H1 (cell line): ENCODE data around the gene ICA1. TPM values are rescaled to one million over a fixed set of nuclear protein-coding genes. Genes with fewer than 3 reads are reported as not detected.

ENCODE experiments used
- CTCF ChIA-PET: fragments of 300-600 bp; sonication (Branson Sonifier 250); formaldehyde crosslinking; loops from one replicate; lab custom pipeline; 2021; ENCODE audit not compliant: partially characterized antibody; lab: Charles Lee
- POLR2A ChIA-PET: fragments of 300-600 bp; sonication (Branson Sonifier 250); formaldehyde crosslinking; loops from one replicate; lab custom pipeline; 2021; ENCODE audit warnings: inconsistent platforms; ENCODE audit not compliant: partially characterized antibody; lab: Charles Lee
- DNase-seq, 2 experiments: peaks; one replicate each; pipeline versions ENCODE4 v3.0.0 to v3.0.0-alpha.2; 2010 to 2022; ENCODE audit warnings: low spot score in 2 of 2, low read depth in 1 of 2, mixed read lengths in 1 of 2
- FAIRE-seq: peaks from 2 replicates; lab custom pipeline; 2011; peaks lifted over from hg19 to GRCh38; lab: Jason Lieb, UNC
- H2AFZ ChIP-seq: 2 replicates; pipeline ENCODE4 v1.8.1; 2012; ENCODE audit warnings: low read length, inconsistent platforms
- H2AK5ac ChIP-seq: 2 replicates; pipeline ENCODE4 v1.6.1; 2013; ENCODE audit warnings: low read depth, low read length
- H2BK120ac ChIP-seq: replicated peaks from 2 replicates; pipeline ENCODE3; 2013; ENCODE audit warnings: low read depth, low read length, inconsistent platforms
- H2BK12ac ChIP-seq: 2 replicates; pipeline ENCODE4 v1.6.1; 2013; ENCODE audit warnings: low read depth, low read length
- H2BK15ac ChIP-seq: 2 replicates; pipeline ENCODE4 v1.6.1; 2013; ENCODE audit warnings: low read length
- H2BK20ac ChIP-seq: 2 replicates; pipeline ENCODE4 v1.6.1; 2013; ENCODE audit warnings: low read length
- H2BK5ac ChIP-seq: 2 replicates; pipeline ENCODE4 v1.6.1; 2013; ENCODE audit warnings: low read depth, low read length
- H3K14ac ChIP-seq: 2 replicates; pipeline ENCODE4 v1.6.1; 2013; ENCODE audit warnings: inconsistent platforms; ENCODE audit not compliant: insufficient read length
- H3K18ac ChIP-seq: 2 replicates; pipeline ENCODE4 v1.6.1; 2013; ENCODE audit warnings: low read length; ENCODE audit errors: extremely low read depth
- H3K23ac ChIP-seq: 2 replicates; pipeline ENCODE4 v1.6.1; 2013; ENCODE audit warnings: inconsistent platforms; ENCODE audit not compliant: insufficient read length
- H3K23me2 ChIP-seq: 2 replicates; pipeline ENCODE4 v1.6.1; 2013; ENCODE audit warnings: low read depth, low read length
- H3K27ac ChIP-seq: 2 replicates; pipeline ENCODE4 v1.6.1; 2011; ENCODE audit warnings: low read depth, low read length, inconsistent platforms
- H3K27me3 ChIP-seq, 4 experiments: replicated peaks in 1 of 4; 1 replicate in 1 of 4; 2 replicates in 3 of 4; pipeline versions ENCODE4 v1.6.1 to v1.8.1; 2011 to 2013; ENCODE audit warnings: low read length in 3 of 4, mild to moderate bottlenecking in 3 of 4, inconsistent platforms in 2 of 4, mixed read lengths in 2 of 4, moderate library complexity in 1 of 4; ENCODE audit not compliant: control insufficient read depth in 3 of 4, insufficient read depth in 3 of 4; ENCODE audit errors: extremely low read depth in 1 of 4
- H3K36me3 ChIP-seq, 4 experiments: 2 replicates each; pipeline versions ENCODE4 v1.6.1 to v1.8.1; 2011 to 2013; ENCODE audit warnings: mild to moderate bottlenecking in 4 of 4, low read length in 3 of 4, moderate library complexity in 2 of 4, control low read depth in 1 of 4, inconsistent platforms in 1 of 4; ENCODE audit not compliant: insufficient read depth in 4 of 4, control insufficient read depth in 2 of 4
- H3K4ac ChIP-seq: replicated peaks from 2 replicates; pipeline ENCODE3; 2013; ENCODE audit warnings: low read length, low read depth, mixed read lengths, inconsistent platforms; ENCODE audit not compliant: insufficient read length
- H3K4me1 ChIP-seq, 4 experiments: replicated peaks in 1 of 4; 1 replicate in 1 of 4; 2 replicates in 3 of 4; pipeline versions ENCODE4 v1.6.1 to v1.8.1; 2011 to 2013; ENCODE audit warnings: low read length in 3 of 4, inconsistent platforms in 2 of 4, mixed read lengths in 1 of 4; ENCODE audit not compliant: insufficient read depth in 4 of 4, control insufficient read depth in 3 of 4
- H3K4me2 ChIP-seq, 2 experiments: 2 replicates each; pipeline versions ENCODE4 v1.6.1 to v1.8.1; 2011 to 2013; ENCODE audit warnings: low read depth in 2 of 2, low read length in 2 of 2, control low read depth in 1 of 2, inconsistent platforms in 1 of 2, mild to moderate bottlenecking in 1 of 2; ENCODE audit not compliant: insufficient read depth in 1 of 2
- H3K4me3 ChIP-seq, 4 experiments: fragments of 200-600, 300-600 bp in 1 of 4; sonication (generic), shearing (Covaris generic), sonication (Bioruptor Twin) in 1 of 4; 2 replicates each; pipeline versions ENCODE4 v1.5.1 to v1.8.1; 2011 to 2016; ENCODE audit warnings: low read length in 4 of 4, low read depth in 3 of 4, control low read depth in 2 of 4, inconsistent platforms in 2 of 4, mild to moderate bottlenecking in 2 of 4, mixed read lengths in 1 of 4, moderate library complexity in 1 of 4; ENCODE audit not compliant: insufficient read depth in 2 of 4; ENCODE audit errors: extremely low read depth in 1 of 4
- H3K56ac ChIP-seq: replicated peaks from 2 replicates; pipeline ENCODE3; 2013; ENCODE audit warnings: low read depth, mild to moderate bottlenecking, mixed read lengths, low read length, inconsistent platforms; ENCODE audit not compliant: insufficient read length
- H3K79me1 ChIP-seq: 2 replicates; pipeline ENCODE4 v1.6.1; 2013; ENCODE audit warnings: low read depth, low read length, control low read depth
- H3K79me2 ChIP-seq, 2 experiments: 2 replicates each; pipeline versions ENCODE4 v1.6.1 to v1.8.1; 2012 to 2013; ENCODE audit warnings: low read length in 2 of 2, mild to moderate bottlenecking in 2 of 2, inconsistent platforms in 1 of 2; ENCODE audit not compliant: insufficient read depth in 2 of 2, control insufficient read depth in 1 of 2
- H3K9ac ChIP-seq, 4 experiments: replicated peaks in 1 of 4; 1 replicate in 1 of 4; 2 replicates in 3 of 4; pipeline versions ENCODE4 v1.6.1 to v1.8.1; 2011 to 2013; ENCODE audit warnings: low read depth in 3 of 4, low read length in 3 of 4, control low read depth in 2 of 4, mild to moderate bottlenecking in 2 of 4, moderate library complexity in 2 of 4, inconsistent platforms in 1 of 4; ENCODE audit errors: extremely low read depth in 1 of 4
- H3K9me3 ChIP-seq, 2 experiments: 2 replicates each; pipeline versions ENCODE4 v1.6.1 to v1.8.1; 2012 to 2013; ENCODE audit warnings: mild to moderate bottlenecking in 2 of 2, moderate library complexity in 2 of 2, control low read depth in 1 of 2, inconsistent platforms in 1 of 2, low read depth in 1 of 2, low read length in 1 of 2, mixed read lengths in 1 of 2; ENCODE audit not compliant: insufficient read depth in 2 of 2
- H4K20me1 ChIP-seq, 2 experiments: replicated peaks in 1 of 2; 2 replicates each; pipeline versions ENCODE3 to v1.8.1; 2011 to 2013; ENCODE audit warnings: inconsistent platforms in 2 of 2, low read length in 2 of 2, mild to moderate bottlenecking in 1 of 2; ENCODE audit not compliant: insufficient read depth in 2 of 2, control insufficient read depth in 1 of 2
- H4K5ac ChIP-seq: 2 replicates; pipeline ENCODE4 v1.6.1; 2013; ENCODE audit warnings: low read length, low read depth, mixed read lengths, inconsistent platforms; ENCODE audit not compliant: insufficient read length
- H4K8ac ChIP-seq: 2 replicates; pipeline ENCODE4 v1.8.0; 2013; ENCODE audit warnings: mild to moderate bottlenecking, moderate library complexity, low read length, inconsistent platforms; ENCODE audit not compliant: insufficient read depth; ENCODE audit errors: extremely low read depth
- H4K91ac ChIP-seq: replicated peaks from 2 replicates; pipeline ENCODE3; 2013; ENCODE audit warnings: low read length, mixed read lengths, inconsistent platforms; ENCODE audit not compliant: insufficient read length
- ASH2L ChIP-seq: fragments of 200-600, 300-600 bp; sonication (generic); IDR thresholded peaks from one replicate; pipeline ENCODE4 v1.7.1; 2017; ENCODE audit warnings: low read length
- BCL11A ChIP-seq, 2 experiments: IDR thresholded peaks; one replicate each; pipeline ENCODE4 v1.6.1; 2011; ENCODE audit warnings: low read depth in 2 of 2, low read length in 2 of 2, mild to moderate bottlenecking in 2 of 2
- BRCA1 ChIP-seq: IDR thresholded peaks from 2 replicates; pipeline ENCODE4 v1.6.1; 2012; ENCODE audit warnings: low read depth, low read length, improper control_type of control experiment
- FOSL1 ChIP-seq: IDR thresholded peaks from 2 replicates; pipeline ENCODE4 v1.6.1; 2011; ENCODE audit warnings: mild to moderate bottlenecking, low read depth, low read length, moderate library complexity; ENCODE audit not compliant: insufficient read depth
- MAFK ChIP-seq: IDR thresholded peaks from 2 replicates; pipeline ENCODE4 v1.6.1; 2012; ENCODE audit warnings: low read depth, mild to moderate bottlenecking, improper control_type of control experiment, low read length
- PHF8 ChIP-seq: fragments of 200-600 bp; sonication (generic); conservative IDR thresholded peaks from 2 replicates; pipeline ENCODE4 v1.7.1; 2012; ENCODE audit warnings: low read depth, mild to moderate bottlenecking, inconsistent platforms, low read length, moderate library complexity
- RNF2 ChIP-seq: fragments of 200-900, 300-1000 bp; sonication (generic); IDR thresholded peaks from 2 replicates; pipeline ENCODE4 v1.7.1; 2016; ENCODE audit warnings: borderline replicate concordance, low read depth, mild to moderate bottlenecking, antibody characterized with exemption, low read length; ENCODE audit not compliant: poor library complexity, severe bottlenecking; ENCODE audit errors: missing control alignments
- RXRA ChIP-seq: IDR thresholded peaks from 2 replicates; pipeline ENCODE4 v1.6.1; 2011; ENCODE audit warnings: low read depth, mild to moderate bottlenecking, low read length, moderate library complexity; ENCODE audit not compliant: insufficient read depth
- SIX5 ChIP-seq: IDR thresholded peaks from 2 replicates; pipeline ENCODE4 v1.6.1; 2011; ENCODE audit warnings: mild to moderate bottlenecking, low read depth, low read length
- SP1 ChIP-seq: IDR thresholded peaks from 2 replicates; pipeline ENCODE4 v1.6.1; 2011; ENCODE audit warnings: low read depth, low read length
- SUZ12 ChIP-seq: fragments of 200-600 bp; sonication (generic); IDR thresholded peaks from 2 replicates; pipeline ENCODE4 v1.6.1; 2012; ENCODE audit warnings: mild to moderate bottlenecking, inconsistent platforms, low read length, moderate library complexity, mixed read lengths
- TEAD4 ChIP-seq: IDR thresholded peaks from 2 replicates; pipeline ENCODE4 v1.6.1; 2012; ENCODE audit warnings: low read depth, low read length, inconsistent platforms, mixed read lengths
- WGBS, 2 experiments: shearing (Covaris generic) in 1 of 2; methylation state at CpG; one replicate each; pipeline versions ENCODE4 v1.1.6 to v1.1.7; 2013 to 2015; ENCODE audit warnings: low lambda C conversion rate in 2 of 2, mixed read lengths in 2 of 2, inconsistent platforms in 1 of 2, low coverage in 1 of 2, missing lambda C conversion rate in 1 of 2; ENCODE audit not compliant: insufficient replicate concordance in 2 of 2, insufficient coverage in 1 of 2, insufficient read length in 1 of 2; ENCODE audit errors: extremely low coverage in 1 of 2, missing lambda C conversion rate in 1 of 2; 5-methylcytosine and 5-hydroxymethylcytosine counted together
- polyA plus RNA-seq, 7 experiments: library from polyadenylated mRNA; depleted of rRNA in 3 of 7; stranded (reverse) in 5 of 7; unstranded in 2 of 7; fragments of >200 nt in 5 of 7; fragments of 200-250 nt in 2 of 7; gene quantifications; 1 replicate in 5 of 7; 2 replicates in 1 of 7; 4 replicates in 1 of 7; pipeline versions ENCODE4 v1.2.1 to v1.2.3, GENCODE V29; 2011 to 2013; ENCODE audit warnings: missing spikeins in 2 of 7, mixed read lengths in 2 of 7
- total RNA-seq: library from RNA; stranded (reverse); fragmentation: NEBNext Ultra II Directional; extraction: Animal tissue kit (Norgen Biotek cat#: 25700); gene quantifications from 2 replicates; pipeline ENCODE4 v1.2.1, GENCODE V29; 2021

ICA1 gene
- total and polyA plus RNA-seq, 2 of the 8 experiments (the other 6 are each of a cell fraction or from before 2014, with no cell fraction given), result 14.9 to 37.1 TPM

GRCh38 chr7:8226501-8226900 lies 35.5 kb downstream of the ICA1 start:
- Histone ChIP-seq H3K23me2 (no peaks in the 10 kb centered on the region), H3K18ac (no peak overlapping the region), H3K9ac (no peak overlapping the region), H3K27me3 (no peaks in the 10 kb centered on the region), H2AK5ac (no peak overlapping the region), H3K14ac (no peak overlapping the region), H4K8ac (no peak overlapping the region), H3K79me2 (no peaks in the 10 kb centered on the region), H2BK120ac (no peak overlapping the region), H3K23ac (no peak overlapping the region), H3K56ac (no peak overlapping the region), H2BK20ac (no peak overlapping the region), H4K5ac (no peak overlapping the region), H4K20me1 (no peaks in the 10 kb centered on the region), H3K4me2 (no peak overlapping the region), H3K4me1 (peaks cover 0 to 11% (median 4%) of the 10 kb centered on the region in 4 experiments; a peak in 6 of 7 replicates), H3K79me1 (no peaks in the 10 kb centered on the region), H2BK5ac (no peak overlapping the region), H3K9me3 (no peaks in the 10 kb centered on the region), H3K36me3 (no peaks in the 10 kb centered on the region), H2BK15ac (no peak overlapping the region), H4K91ac (no peak overlapping the region), H3K4ac (no peak overlapping the region), H3K27ac (no peak overlapping the region), H3K4me3 (no peak overlapping the region), H2BK12ac (no peak overlapping the region), H2AFZ (no peak overlapping the region)
- WGBS, 2 experiments, result 98% methylated on average over 2 of the region's 2 CpGs; no CpG with 5 or more reads in 1 of the 2 experiments
- DNase-seq (no peak), FAIRE-seq (no peak)
- TF ChIP-seq SUZ12 (no peak), BRCA1 (no peak), MAFK (no peak), RNF2 (no peak), PHF8 (no peak), SP1 (no peak), TEAD4 (no peak), SIX5 (no peak), RXRA (no peak), BCL11A (IDR thresholded peaks at IDR 0.05; ENCODE audit: low read depth in 2 of 2, low read length in 2 of 2) (no peak), ASH2L (no peak), FOSL1 (no peak)
- POLR2A ChIA-PET, result no interaction called here
- CTCF ChIA-PET, result interaction anchor here (1.0 to 1.4 kb wide), 2 partner anchors 9 to 33 kb away, joined by 3 to 4 read pairs; no protein-coding TSS in a partner anchor
